Stimulated activated CD4-positive, alpha-beta T cell treated with anti-CD3 and anti-CD28 coated beads, Interleukin-12 subunit alpha, Interleukin-12 subunit beta, amount 100 ng/mL, for 4 hours (primary cell): ENCODE data around the gene NTRK3.
"Not testable (repeated sequence)": the region's sequence is repeated elsewhere in the genome, so short reads cannot be mapped to it uniquely, and the experiment has no call there.

Experiments
- DNase-seq: peaks from one replicate; pipeline ENCODE4 v3.0.0-alpha.2; 2020

The NTRK3 gene

GRCh38 chr15:88071141-88071540 is 185.4 kb downstream of the NTRK3 start:
- no peak for DNase-seq

GRCh38 chr15:88069561-88069960 is 187.0 kb downstream of the NTRK3 start:
- DNase-seq = no peak

- DNase-seq = no peak
Observed at GRCh38 chr15:88067331-88067685, 189.2 kb downstream of the NTRK3 start.

- DNase-seq = no peak
Observed at GRCh38 chr15:88066636-88067330, 189.8 kb downstream of the NTRK3 start.

GRCh38 chr15:88061452-88061851 is 195.1 kb downstream of the NTRK3 start:
- no peak for DNase-seq

- DNase-seq = no peak
Observed at GRCh38 chr15:88060383-88060782, 196.2 kb downstream of the NTRK3 start.

GRCh38 chr15:88057836-88058235 is 198.7 kb downstream of the NTRK3 start:
- no peak for DNase-seq

- no peak for DNase-seq
Observed at GRCh38 chr15:88049506-88049905, 207.0 kb downstream of the NTRK3 start.

- DNase-seq = no peak
Observed at GRCh38 chr15:88048755-88049154, 207.8 kb downstream of the NTRK3 start.

GRCh38 chr15:88048237-88048636 is 208.3 kb downstream of the NTRK3 start:
- no peak for DNase-seq

- no peak for DNase-seq
Observed at GRCh38 chr15:88046576-88047129, 209.9 kb downstream of the NTRK3 start.

GRCh38 chr15:88043396-88043795 is 213.1 kb downstream of the NTRK3 start:
- no peak for DNase-seq

GRCh38 chr15:88042047-88042446 is 214.5 kb downstream of the NTRK3 start:
- DNase-seq = no peak

GRCh38 chr15:88040516-88040915 is 216.0 kb downstream of the NTRK3 start:
- no peak for DNase-seq

- no peak for DNase-seq
Observed at GRCh38 chr15:88038261-88038660, 218.3 kb downstream of the NTRK3 start.

GRCh38 chr15:88036154-88036839 is 220.2 kb downstream of the NTRK3 start:
- no peak for DNase-seq

- DNase-seq = no peak
Observed at GRCh38 chr15:88035381-88035780, 221.2 kb downstream of the NTRK3 start.

- DNase-seq = not testable (repeated sequence)
Observed at GRCh38 chr15:88033421-88033820, 223.1 kb downstream of the NTRK3 start.

GRCh38 chr15:88032787-88033186 is 223.8 kb downstream of the NTRK3 start:
- no peak for DNase-seq

- DNase-seq = no peak
Observed at GRCh38 chr15:88031461-88031860, 225.1 kb downstream of the NTRK3 start.

GRCh38 chr15:88029696-88030095 is 226.8 kb downstream of the NTRK3 start:
- no peak for DNase-seq

GRCh38 chr15:88028024-88028423 is 228.5 kb downstream of the NTRK3 start:
- DNase-seq = no peak

GRCh38 chr15:88023914-88024313 is 232.6 kb downstream of the NTRK3 start:
- no peak for DNase-seq

GRCh38 chr15:88022716-88023115 is 233.8 kb downstream of the NTRK3 start:
- DNase-seq = no peak

GRCh38 chr15:88021601-88022000 is 234.9 kb downstream of the NTRK3 start:
- DNase-seq = no peak
